ENCODE data around the gene SUGCT. TPM values are rescaled to one million over a fixed set of nuclear protein-coding genes. Genes with fewer than 3 reads are reported as not detected.

The SUGCT gene
- total RNA-seq (ENCODE audit: low replicate concordance) = 55.0 and 55.2 TPM in 2 replicates

GRCh38 chr7:40134428-40135316, at the start of gene SUGCT, which contains the start of gene MPLKIP:
SUGCT (plus strand) TSS chr7:40135005.
MPLKIP (minus strand) TSS chr7:40134622; CDS start chr7:40134567, 55 bp downstream.

Other genes with a start within 250 kb of the SUGCT start
- 36.0 and 42.8 TPM in 2 replicates for gene CDK13, start 184.7 kb upstream of the SUGCT start, total RNA-seq (ENCODE audit: low replicate concordance)
- gene MPLKIP, start 383 bp upstream of the SUGCT start, total RNA-seq (ENCODE audit: low replicate concordance) = 1.2 and 22.9 TPM in 2 replicates

All from smooth muscle cell of the coronary artery (primary cell).